NCI-H146 treated with DMSO at 0.1 percent for 48 hours (cell line): ENCODE data around the gene ZC3H10.
A peak's percentile ranks its signal among the peaks of the same experiment; 100 is the strongest.
"Not testable (repeated sequence)": the region's sequence is repeated elsewhere in the genome, so short reads cannot be mapped to it uniquely, and the experiment has no call there.

Experiments
- DNase-seq: peaks from one replicate; lab custom pipeline; 2025; ENCODE audit not compliant: unreplicated experiment; lab: John Stamatoyannopoulos, UW

The ZC3H10 gene

GRCh38 chr12:56152756-56153677, 35.0 kb downstream of the ZC3H10 start:
- DNase-seq: no peak

GRCh38 chr12:56153678-56154065, 35.6 kb downstream of the ZC3H10 start:
- DNase-seq: no peak

GRCh38 chr12:56154246-56154771, 36.2 kb downstream of the ZC3H10 start:
- DNase-seq: no peak

GRCh38 chr12:56154818-56155217, 36.8 kb downstream of the ZC3H10 start:
- no peak for DNase-seq

GRCh38 chr12:56155256-56155845, 37.3 kb downstream of the ZC3H10 start:
- DNase-seq: no peak

- not testable (repeated sequence) for DNase-seq
Observed at GRCh38 chr12:56156464-56157200, 38.6 kb downstream of the ZC3H10 start.

GRCh38 chr12:56157201-56158028, 39.3 kb downstream of the ZC3H10 start:
- DNase-seq: peak; percentile 94

- DNase-seq: peak; percentile 97
Observed at GRCh38 chr12:56158029-56158925, 40.2 kb downstream of the ZC3H10 start, which contains the start of gene MYL6. TSS of gene MYL6 (plus strand) at chr12:56158359. CDS start at chr12:56158402, 43 bp downstream.

- DNase-seq: peak; percentile 53
Observed at GRCh38 chr12:56158926-56159461, 40.9 kb downstream of the ZC3H10 start.

- no peak for DNase-seq
Observed at GRCh38 chr12:56159482-56160192, 41.6 kb downstream of the ZC3H10 start.

GRCh38 chr12:56160193-56160763, 42.2 kb downstream of the ZC3H10 start:
- no peak for DNase-seq

- DNase-seq: no peak
Observed at GRCh38 chr12:56160894-56161689, 43.0 kb downstream of the ZC3H10 start.

GRCh38 chr12:56161690-56162351, 43.8 kb downstream of the ZC3H10 start:
- DNase-seq: no peak

- DNase-seq: no peak
Observed at GRCh38 chr12:56162468-56163290, 44.6 kb downstream of the ZC3H10 start.

- no peak for DNase-seq
Observed at GRCh38 chr12:56163533-56164344, 45.7 kb downstream of the ZC3H10 start.
